Esophagus muscularis mucosa (tissue), 4 donors: ENCODE results near the gene NR3C2. TPM values are rescaled to one million over a fixed set of nuclear protein-coding genes. Genes with fewer than 3 reads are reported as not detected.

Source experiments
- DNase-seq: peaks from one replicate; pipeline ENCODE4 v3.0.0-alpha.2; 2017; ENCODE audit errors: extremely low spot score
- H3K27ac ChIP-seq, 4 donors: fragments of 200-600 bp; sonication (generic); replicated peaks in 1 of 4; 1 replicate in 3 of 4; 2 replicates in 1 of 4; pipeline ENCODE4 v1.5.1; 2016 to 2019; ENCODE audit warnings: mild to moderate bottlenecking in 1 of 4
- H3K27me3 ChIP-seq, 4 donors: fragments of 200-600 bp; sonication (generic); one replicate each; pipeline versions ENCODE4 v1.5.1 to v1.6.0; 2016 to 2019
- H3K36me3 ChIP-seq, 4 donors: fragments of 200-600 bp; sonication (generic); one replicate each; pipeline ENCODE4 v1.5.1; 2016 to 2019
- H3K4me1 ChIP-seq, 4 donors: fragments of 200-600 bp; sonication (generic); one replicate each; pipeline ENCODE4 v1.5.1; 2016 to 2019
- H3K4me3 ChIP-seq, 4 donors: fragments of 200-600 bp; sonication (generic); 1 replicate in 2 of 4; 2 replicates in 2 of 4; pipeline ENCODE4 v1.5.1; 2016 to 2019; ENCODE audit warnings: mild to moderate bottlenecking in 4 of 4, moderate library complexity in 1 of 4
- H3K9me3 ChIP-seq, 4 donors: fragments of 200-600 bp; sonication (generic); 1 replicate in 3 of 4; 2 replicates in 1 of 4; pipeline ENCODE4 v1.5.1; 2016 to 2019
- EP300 ChIP-seq: sonication (generic); formaldehyde crosslinking; IDR thresholded peaks from one replicate; pipeline ENCODE4 v1.6.1; 2017; ENCODE audit warnings: antibody characterized with exemption
- POLR2A ChIP-seq: fragments of 450-650 bp; IDR thresholded peaks from one replicate; pipeline ENCODE4 v1.6.1; 2017; ENCODE audit warnings: antibody characterized with exemption, moderate library complexity, mild to moderate bottlenecking, low read depth
- POLR2AphosphoS5 ChIP-seq, 2 donors: sonication (generic); formaldehyde crosslinking; IDR thresholded peaks; one replicate each; pipeline ENCODE4 v1.6.1; 2017; ENCODE audit warnings: antibody characterized with exemption in 2 of 2
- WGBS: methylation state at CpG from one replicate; pipeline ENCODE4 v1.1.5; 2018; 5-methylcytosine and 5-hydroxymethylcytosine counted together
- intact Hi-C: fragments of 100-400 bp; cut with DNase I; formaldehyde crosslinking; loops from one replicate; pipeline ENCODE4 v1.15.1; 2023
- total RNA-seq, 4 donors: library from RNA; depleted of rRNA; stranded (reverse); fragments of >200 nt; gene quantifications; one replicate each; pipeline versions ENCODE4 v1.1.0 to v1.2.1, GENCODE V29; 2016
- TF ChIP-seq, protein P1 (sequence below), 3 experiments: fragments of 200-600 bp in 2 of 3; fragments of 450-650 bp in 1 of 3; sonication (generic) in 2 of 3; IDR thresholded peaks; one replicate each; pipeline ENCODE4 v1.5.1; 2017 to 2019; ENCODE audit warnings: antibody characterized with exemption in 3 of 3, mild to moderate bottlenecking in 2 of 3, moderate library complexity in 1 of 3

The NR3C2 gene
- total RNA-seq, 4 donors from 2014 or later: 10.0 to 14.6 (median 12.1) TPM

GRCh38 chr4:148292686-148293085 lies 149.5 kb downstream of the NR3C2 start:
- no peaks in the 10 kb centered on the region for H3K36me3 ChIP-seq
- no peak overlapping the region for H3K4me3 ChIP-seq
- no peak overlapping the region for H3K27ac ChIP-seq
- no peaks in the 10 kb centered on the region for H3K27me3 ChIP-seq
- whole genome bisulfite sequencing: 91% methylated on average over 1 of the region's 1 CpG
- peaks cover 12 to 27% (median 20%) of the 10 kb centered on the region in 4 donors for H3K4me1 ChIP-seq
- H3K9me3 ChIP-seq: no peaks in the 10 kb centered on the region
- no peak for TF ChIP-seq EP300
- TF ChIP-seq POLR2A: no peak
- TF ChIP-seq, protein P1, sequence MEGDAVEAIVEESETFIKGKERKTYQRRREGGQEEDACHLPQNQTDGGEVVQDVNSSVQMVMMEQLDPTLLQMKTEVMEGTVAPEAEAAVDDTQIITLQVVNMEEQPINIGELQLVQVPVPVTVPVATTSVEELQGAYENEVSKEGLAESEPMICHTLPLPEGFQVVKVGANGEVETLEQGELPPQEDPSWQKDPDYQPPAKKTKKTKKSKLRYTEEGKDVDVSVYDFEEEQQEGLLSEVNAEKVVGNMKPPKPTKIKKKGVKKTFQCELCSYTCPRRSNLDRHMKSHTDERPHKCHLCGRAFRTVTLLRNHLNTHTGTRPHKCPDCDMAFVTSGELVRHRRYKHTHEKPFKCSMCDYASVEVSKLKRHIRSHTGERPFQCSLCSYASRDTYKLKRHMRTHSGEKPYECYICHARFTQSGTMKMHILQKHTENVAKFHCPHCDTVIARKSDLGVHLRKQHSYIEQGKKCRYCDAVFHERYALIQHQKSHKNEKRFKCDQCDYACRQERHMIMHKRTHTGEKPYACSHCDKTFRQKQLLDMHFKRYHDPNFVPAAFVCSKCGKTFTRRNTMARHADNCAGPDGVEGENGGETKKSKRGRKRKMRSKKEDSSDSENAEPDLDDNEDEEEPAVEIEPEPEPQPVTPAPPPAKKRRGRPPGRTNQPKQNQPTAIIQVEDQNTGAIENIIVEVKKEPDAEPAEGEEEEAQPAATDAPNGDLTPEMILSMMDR (IDR thresholded peaks at IDR 0.05): no peak
- TF ChIP-seq POLR2AphosphoS5 (IDR thresholded peaks at IDR 0.05): no peak
- intact Hi-C loops: no loop called here
- DNase-seq: no peak

DNA sequence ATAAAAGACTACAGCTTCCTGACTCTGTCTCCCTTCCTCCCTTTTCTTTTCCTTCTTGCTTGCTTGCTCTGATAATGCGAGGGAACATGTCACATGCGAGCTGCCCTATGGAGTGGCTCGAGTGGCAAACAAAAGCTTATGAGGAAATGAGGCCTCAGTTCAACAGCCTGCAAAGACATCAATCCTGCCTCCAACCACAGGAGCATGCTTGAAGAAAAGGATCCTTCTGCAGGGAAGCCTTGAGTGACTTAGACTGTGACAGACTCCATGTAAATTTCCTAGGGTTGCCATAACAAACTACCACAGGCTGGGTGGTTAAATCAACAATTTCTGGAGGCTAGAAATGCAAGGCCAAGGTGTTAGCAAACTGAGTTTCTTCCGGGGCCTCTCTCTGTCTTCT lies 152.5 kb downstream of the NR3C2 start:
- Histone ChIP-seq H3K36me3 (no peaks in the 10 kb centered on the region), H3K4me3 (no peak overlapping the region), H3K27me3 (no peaks in the 10 kb centered on the region), H3K27ac (no peak overlapping the region), H3K4me1 (peaks cover 25 to 49% (median 37%) of the 10 kb centered on the region in 4 donors), H3K9me3 (no peaks in the 10 kb centered on the region)
- WGBS: 79% methylated on average over 4 of the region's 4 CpGs
- intact Hi-C loops: loop anchor here (10.0 kb wide), 1 partner anchor 155 kb away; the partner anchor contains the start of gene NR3C2
- TF ChIP-seq POLR2A (no peak), POLR2AphosphoS5 (IDR thresholded peaks at IDR 0.05) (no peak), EP300 (no peak)
- TF ChIP-seq, protein P1 (IDR thresholded peaks at IDR 0.05): no peak
- no peak for DNase-seq

GRCh38 chr4:148288448-148288847 lies 153.8 kb downstream of the NR3C2 start:
- Histone ChIP-seq H3K9me3 (no peaks in the 10 kb centered on the region), H3K4me1 (peaks cover 31 to 59% (median 49%) of the 10 kb centered on the region in 4 donors), H3K27me3 (no peaks in the 10 kb centered on the region), H3K4me3 (no peak overlapping the region), H3K36me3 (no peaks in the 10 kb centered on the region), H3K27ac (no peak overlapping the region)
- DNase-seq: no peak
- intact Hi-C loops: loop anchor here (10.0 kb wide), 1 partner anchor 156 kb away; the partner anchor contains the start of gene NR3C2
- TF ChIP-seq POLR2A (no peak), POLR2AphosphoS5 (IDR thresholded peaks at IDR 0.05) (no peak), EP300 (no peak)
- TF ChIP-seq, protein P1 (IDR thresholded peaks at IDR 0.05): no peak
- 32% methylated on average over 3 of the region's 3 CpGs for WGBS

DNA sequence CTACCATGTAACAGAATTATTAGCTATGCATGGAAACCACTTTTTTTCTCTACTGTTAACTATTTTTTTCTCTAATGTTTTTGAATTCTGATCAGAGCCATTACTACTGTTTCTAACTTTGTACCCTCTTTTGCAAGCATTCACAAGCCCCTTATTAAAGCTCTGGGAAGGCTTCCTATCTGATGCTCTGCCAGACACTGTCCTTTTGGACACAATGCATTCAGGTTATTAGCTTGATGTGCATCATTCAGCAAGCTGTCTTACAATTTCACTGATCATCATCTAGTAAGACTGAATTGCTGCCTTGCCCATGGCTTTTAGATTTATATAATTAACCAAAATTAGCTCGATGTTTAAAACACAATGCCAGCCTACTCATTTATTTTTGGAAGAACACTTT lies 155.1 kb downstream of the NR3C2 start:
- TF ChIP-seq POLR2AphosphoS5 (IDR thresholded peaks at IDR 0.05): no peak
- no peak for TF ChIP-seq POLR2A
- TF ChIP-seq EP300: no peak
- TF ChIP-seq, protein P1 (IDR thresholded peaks at IDR 0.05): no peak
- H3K4me3 ChIP-seq: no peak overlapping the region
- DNase-seq: no peak
- intact Hi-C loops: loop anchor here (10.0 kb wide), 1 partner anchor 158 kb away; the partner anchor contains the start of gene NR3C2
- no peaks in the 10 kb centered on the region for H3K27me3 ChIP-seq
- no peaks in the 10 kb centered on the region for H3K36me3 ChIP-seq
- no peaks in the 10 kb centered on the region for H3K9me3 ChIP-seq
- H3K4me1 ChIP-seq: peaks cover 34 to 63% (median 58%) of the 10 kb centered on the region in 4 donors
- WGBS: 70% methylated on average over 1 of the region's 1 CpG
- H3K27ac ChIP-seq: no peak overlapping the region

GRCh38 chr4:148286012-148286411 lies 156.2 kb downstream of the NR3C2 start:
- H3K27ac ChIP-seq: no peak overlapping the region
- no peak for TF ChIP-seq POLR2A
- no peak for TF ChIP-seq EP300
- no peak for TF ChIP-seq POLR2AphosphoS5 (IDR thresholded peaks at IDR 0.05)
- TF ChIP-seq, protein P1 (IDR thresholded peaks at IDR 0.05): no peak
- no peaks in the 10 kb centered on the region for H3K36me3 ChIP-seq
- H3K27me3 ChIP-seq: no peaks in the 10 kb centered on the region
- H3K9me3 ChIP-seq: no peaks in the 10 kb centered on the region
- intact Hi-C loops: loop anchor here (10.0 kb wide), 1 partner anchor 159 kb away; the partner anchor contains the start of gene NR3C2
- H3K4me1 ChIP-seq: peaks cover 34 to 64% (median 59%) of the 10 kb centered on the region in 4 donors
- no peak for DNase-seq
- no peak overlapping the region for H3K4me3 ChIP-seq
